Endodermal cell (in vitro differentiated cells): ENCODE measurements around the gene SOS1. TPM values are rescaled to one million over a fixed set of nuclear protein-coding genes. Genes with fewer than 3 reads are reported as not detected.
A peak's percentile ranks its signal among the peaks of the same experiment; 100 is the strongest.

ENCODE experiments used
- DNase-seq: peaks from one replicate; pipeline ENCODE4 v3.0.0-alpha.2; 2017
- H3K27ac ChIP-seq: 2 replicates; pipeline ENCODE4 v1.5.1; 2013; ENCODE audit warnings: mild to moderate bottlenecking, low read depth, low read length, moderate library complexity
- H3K27me3 ChIP-seq: 2 replicates; pipeline ENCODE4 v1.6.1; 2013; ENCODE audit warnings: mild to moderate bottlenecking, low read length, moderate library complexity; ENCODE audit not compliant: insufficient read depth, control insufficient read depth, poor library complexity, severe bottlenecking
- H3K36me3 ChIP-seq: 2 replicates; pipeline ENCODE4 v1.7.0; 2013; ENCODE audit warnings: mild to moderate bottlenecking, low read length, moderate library complexity; ENCODE audit not compliant: control insufficient read depth, insufficient read depth
- H3K4me1 ChIP-seq: one replicate; pipeline ENCODE4 v1.7.0; 2013; ENCODE audit warnings: low read length; ENCODE audit not compliant: control insufficient read depth, insufficient read depth
- H3K4me3 ChIP-seq: 2 replicates; pipeline ENCODE4 v1.5.1; 2013; ENCODE audit warnings: mild to moderate bottlenecking, low read length, moderate library complexity
- H3K9ac ChIP-seq: 2 replicates; pipeline ENCODE4 v1.6.1; 2013; ENCODE audit warnings: mild to moderate bottlenecking, low read length, moderate library complexity; ENCODE audit not compliant: poor library complexity, severe bottlenecking; ENCODE audit errors: extremely low read depth
- H3K9me3 ChIP-seq: 2 replicates; pipeline ENCODE4 v1.6.1; 2013; ENCODE audit warnings: mild to moderate bottlenecking, low read length, moderate library complexity; ENCODE audit not compliant: control insufficient read depth
- H3K27ac Mint-ChIP-seq: 2 replicates; pipeline ENCODE4 v1.8.0; 2020; ENCODE audit warnings: mixed read lengths
- H3K27me3 Mint-ChIP-seq: 2 replicates; pipeline ENCODE4 v1.8.0; 2021; ENCODE audit warnings: mild to moderate bottlenecking, mixed read lengths; ENCODE audit not compliant: insufficient read depth
- H3K36me3 Mint-ChIP-seq: 2 replicates; pipeline ENCODE4 v1.8.0; 2020; ENCODE audit warnings: low read depth, mixed read lengths
- H3K4me1 Mint-ChIP-seq: 2 replicates; pipeline ENCODE4 v1.8.0; 2020; ENCODE audit warnings: mixed read lengths
- H3K4me3 Mint-ChIP-seq: 2 replicates; pipeline ENCODE4 v1.8.0; 2020; ENCODE audit warnings: mild to moderate bottlenecking, moderate library complexity, mixed read lengths
- H3K9me3 Mint-ChIP-seq: 2 replicates; pipeline ENCODE4 v1.8.0; 2020; ENCODE audit warnings: mild to moderate bottlenecking, mixed read lengths
- CTCF ChIP-seq: fragments of 200-600 bp; sonication (generic); conservative IDR thresholded peaks from 2 replicates; pipeline ENCODE4 v1.5.0; 2021; ENCODE audit warnings: antibody characterized with exemption, mild to moderate bottlenecking
- WGBS, 2 experiments: methylation state at CpG; one replicate each; pipeline versions ENCODE4 v1.1.5 to v1.1.7; 2013; ENCODE audit warnings: missing lambda C conversion rate in 2 of 2, mixed read lengths in 1 of 2; ENCODE audit not compliant: insufficient coverage in 1 of 2, insufficient read length in 1 of 2; 5-methylcytosine and 5-hydroxymethylcytosine counted together
- total RNA-seq, 2 donors: library from RNA; stranded (reverse); fragmentation: NEBNext Ultra II Directional in 1 of 2; extraction: Animal tissue kit (Norgen Biotek cat#: 25700) in 1 of 2; gene quantifications; 2 replicates in 1 of 2; 3 replicates in 1 of 2; pipeline ENCODE4 v1.2.1, GENCODE V29; 2021

SOS1 gene
- total RNA-seq, 2 donors from 2014 or later = 34.0 to 39.0 TPM

- H3K36me3 ChIP-seq = peaks cover 16% of the 10 kb centered on the region
- Mint-ChIP-seq H3K4me1 (peaks cover 24% of the 10 kb centered on the region), H3K27ac (no peak overlapping the region), H3K4me3 (peak overlapping the region; percentile 80), H3K9me3 (no peaks in the 10 kb centered on the region), H3K27me3 (no peaks in the 10 kb centered on the region), H3K36me3 (peaks cover 17% of the 10 kb centered on the region)
- no peaks in the 10 kb centered on the region for H3K27me3 ChIP-seq
- H3K4me1 ChIP-seq = no peaks in the 10 kb centered on the region
- TF ChIP-seq CTCF = no peak
- H3K9me3 ChIP-seq = peaks cover 4% of the 10 kb centered on the region
- H3K4me3 ChIP-seq = peak overlapping the region; percentile 89
- no peak overlapping the region for H3K9ac ChIP-seq
- DNase-seq = no peak
- 1% methylated on average over 37 of the region's 37 CpGs; no CpG with 5 or more reads in 1 of the 2 experiments for WGBS, 2 experiments
- H3K27ac ChIP-seq = peak overlapping the region; percentile 74
Measured at GRCh38 chr2:39120521-39120770, 405 bp downstream of the SOS1 start.

GRCh38 chr2:39119732-39120520 is 925 bp downstream of the SOS1 start:
- peak overlapping the region; percentile 56 for H3K27ac Mint-ChIP-seq
- peak; percentile 80 for DNase-seq
- H3K36me3 Mint-ChIP-seq = peaks cover 17% of the 10 kb centered on the region
- H3K9me3 Mint-ChIP-seq = no peaks in the 10 kb centered on the region
- peaks cover 16% of the 10 kb centered on the region for H3K36me3 ChIP-seq
- peak; percentile 40 for TF ChIP-seq CTCF
- peak overlapping the region; percentile 80 for H3K4me3 Mint-ChIP-seq
- no peaks in the 10 kb centered on the region for H3K27me3 Mint-ChIP-seq
- H3K4me1 ChIP-seq = no peaks in the 10 kb centered on the region
- H3K27ac ChIP-seq = peak overlapping the region; percentile 74
- peaks cover 4% of the 10 kb centered on the region for H3K9me3 ChIP-seq
- 0 to 1% methylated on average over 21 to 63 of the region's 63 CpGs for WGBS, 2 experiments
- peaks cover 19% of the 10 kb centered on the region for H3K4me1 Mint-ChIP-seq
- H3K9ac ChIP-seq = peak overlapping the region; percentile 59
- H3K27me3 ChIP-seq = no peaks in the 10 kb centered on the region
- peak overlapping the region; percentile 89 for H3K4me3 ChIP-seq

GRCh38 chr2:39118786-39119499 is 1.9 kb downstream of the SOS1 start:
- H3K4me1 Mint-ChIP-seq = peaks cover 19% of the 10 kb centered on the region
- Histone ChIP-seq H3K9me3 (peaks cover 4% of the 10 kb centered on the region), H3K36me3 (peaks cover 16% of the 10 kb centered on the region), H3K27ac (no peak overlapping the region), H3K9ac (peak overlapping the region; percentile 59), H3K27me3 (no peaks in the 10 kb centered on the region), H3K4me1 (no peaks in the 10 kb centered on the region), H3K4me3 (peak overlapping the region; percentile 89)
- H3K9me3 Mint-ChIP-seq = no peaks in the 10 kb centered on the region
- H3K4me3 Mint-ChIP-seq = peak overlapping the region; percentile 80
- no peaks in the 10 kb centered on the region for H3K27me3 Mint-ChIP-seq
- no peak for DNase-seq
- peaks cover 20% of the 10 kb centered on the region for H3K36me3 Mint-ChIP-seq
- H3K27ac Mint-ChIP-seq = no peak overlapping the region
- no peak for TF ChIP-seq CTCF
- WGBS, 2 experiments = 57 to 62% methylated on average over 5 to 6 of the region's 6 CpGs
